ENCODE measurements around the gene PNMA8A. TPM values are rescaled to one million over a fixed set of nuclear protein-coding genes. Genes with fewer than 3 reads are reported as not detected.
A peak's percentile ranks its signal among the peaks of the same experiment; 100 is the strongest.

Gene PNMA8A
- total and polyA plus RNA-seq, 12 donors = 7.6 to 64.6 (median 44.2) TPM

GRCh38 chr19:46484656-46485055, 13.3 kb upstream of the PNMA8A start:
- H3K27me3 ChIP-seq = no peaks in the 10 kb centered on the region
- no peak for DNase-seq
- peaks cover 11 to 21% of the 10 kb centered on the region in 2 donors for H3K4me1 ChIP-seq (replicated peaks in 1 of 2)
- TF ChIP-seq POLR2A (IDR thresholded peaks at IDR 0.05) = no peak
- TF ChIP-seq, protein P1, sequence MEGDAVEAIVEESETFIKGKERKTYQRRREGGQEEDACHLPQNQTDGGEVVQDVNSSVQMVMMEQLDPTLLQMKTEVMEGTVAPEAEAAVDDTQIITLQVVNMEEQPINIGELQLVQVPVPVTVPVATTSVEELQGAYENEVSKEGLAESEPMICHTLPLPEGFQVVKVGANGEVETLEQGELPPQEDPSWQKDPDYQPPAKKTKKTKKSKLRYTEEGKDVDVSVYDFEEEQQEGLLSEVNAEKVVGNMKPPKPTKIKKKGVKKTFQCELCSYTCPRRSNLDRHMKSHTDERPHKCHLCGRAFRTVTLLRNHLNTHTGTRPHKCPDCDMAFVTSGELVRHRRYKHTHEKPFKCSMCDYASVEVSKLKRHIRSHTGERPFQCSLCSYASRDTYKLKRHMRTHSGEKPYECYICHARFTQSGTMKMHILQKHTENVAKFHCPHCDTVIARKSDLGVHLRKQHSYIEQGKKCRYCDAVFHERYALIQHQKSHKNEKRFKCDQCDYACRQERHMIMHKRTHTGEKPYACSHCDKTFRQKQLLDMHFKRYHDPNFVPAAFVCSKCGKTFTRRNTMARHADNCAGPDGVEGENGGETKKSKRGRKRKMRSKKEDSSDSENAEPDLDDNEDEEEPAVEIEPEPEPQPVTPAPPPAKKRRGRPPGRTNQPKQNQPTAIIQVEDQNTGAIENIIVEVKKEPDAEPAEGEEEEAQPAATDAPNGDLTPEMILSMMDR (IDR thresholded peaks at IDR 0.05) = no peak
- WGBS, 4 donors = 61 to 70% (median 65%) methylated on average over 4 of the region's 4 CpGs
- no peaks in the 10 kb centered on the region for H3K36me3 ChIP-seq (replicated peaks in 1 of 2)
- H3K27ac ChIP-seq = no peak overlapping the region
- H3K9me3 ChIP-seq (replicated peaks in 1 of 3) = no peaks in the 10 kb centered on the region
- H3K4me3 ChIP-seq = no peak overlapping the region
- intact Hi-C loops (cut with DNase I) = loop anchor here (5.0 to 10.0 kb wide), 2 partner anchors 33 to 200 kb away; no protein-coding TSS in a partner anchor

- TF ChIP-seq, protein P1 (IDR thresholded peaks at IDR 0.05) = no peak
- TF ChIP-seq POLR2A (IDR thresholded peaks at IDR 0.05) = no peak
- DNase-seq = no peak
- Histone ChIP-seq H3K4me3 (no peak overlapping the region), H3K4me1 (replicated peaks in 1 of 2) (peaks cover 5 to 16% of the 10 kb centered on the region in 2 donors), H3K36me3 (replicated peaks in 1 of 2) (no peaks in the 10 kb centered on the region), H3K27me3 (no peaks in the 10 kb centered on the region), H3K9me3 (replicated peaks in 1 of 3) (no peaks in the 10 kb centered on the region), H3K27ac (no peak overlapping the region)
- 24 to 41% (median 32%) methylated on average over 3 of the region's 3 CpGs for WGBS, 4 donors
- intact Hi-C loops (cut with DNase I) = loop anchor here (5.0 to 10.0 kb wide), 2 partner anchors 35 to 198 kb away; no protein-coding TSS in a partner anchor
These were observed 11.3 kb upstream of the PNMA8A start for GRCh38 chr19:46482631-46483030.

GRCh38 chr19:46481947-46482346, 10.6 kb upstream of the PNMA8A start:
- Histone ChIP-seq H3K4me1 (replicated peaks in 1 of 2) (peaks cover 0 to 9% of the 10 kb centered on the region in 2 donors), H3K4me3 (no peak overlapping the region), H3K9me3 (replicated peaks in 1 of 3) (no peaks in the 10 kb centered on the region), H3K27me3 (no peaks in the 10 kb centered on the region), H3K36me3 (replicated peaks in 1 of 2) (no peaks in the 10 kb centered on the region), H3K27ac (peak overlapping the region in 2 of 5 donors; percentile 54 to 69)
- intact Hi-C loops (cut with DNase I) = loop anchor here (5.0 to 10.0 kb wide), 2 partner anchors 35 to 197 kb away; no protein-coding TSS in a partner anchor
- DNase-seq = peak in 1 of 7 donors; percentile 40
- TF ChIP-seq, protein P1 (IDR thresholded peaks at IDR 0.05) = no peak
- TF ChIP-seq POLR2A (IDR thresholded peaks at IDR 0.05) = no peak
- WGBS, 4 donors = 31 to 46% (median 35%) methylated on average over 5 of the region's 5 CpGs

GRCh38 chr19:46481223-46481848, 10.0 kb upstream of the PNMA8A start:
- intact Hi-C loops (cut with DNase I) = loop anchor here (5.0 to 10.0 kb wide), 2 partner anchors 36 to 197 kb away; no protein-coding TSS in a partner anchor
- TF ChIP-seq, protein P1 (IDR thresholded peaks at IDR 0.05) = no peak
- no peak for TF ChIP-seq POLR2A (IDR thresholded peaks at IDR 0.05)
- DNase-seq = no peak

More at GRCh38 chr19:46481223-46481848, 10.0 kb upstream of the PNMA8A start:
- no peaks in the 10 kb centered on the region for H3K9me3 ChIP-seq (replicated peaks in 1 of 3)
- no peak overlapping the region for H3K4me3 ChIP-seq
- 60 to 77% (median 69%) methylated on average over 16 of the region's 16 CpGs for WGBS, 4 donors
- no peaks in the 10 kb centered on the region for H3K27me3 ChIP-seq
- H3K36me3 ChIP-seq (replicated peaks in 1 of 2) = no peaks in the 10 kb centered on the region
- H3K4me1 ChIP-seq (replicated peaks in 1 of 2) = peaks cover 0 to 9% of the 10 kb centered on the region in 2 donors
- peak overlapping the region in 4 of 5 donors; percentile 2 to 78 (median 50) for H3K27ac ChIP-seq

Data from adrenal gland (tissue), 12 donors.